Kidney capillary endothelial cell (primary cell): ENCODE measurements around the gene PDXP.

Experiments
- DNase-seq: peaks from one replicate; pipeline ENCODE4 v3.0.0-alpha.2; 2018; ENCODE audit warnings: low spot score

PDXP gene

DNA sequence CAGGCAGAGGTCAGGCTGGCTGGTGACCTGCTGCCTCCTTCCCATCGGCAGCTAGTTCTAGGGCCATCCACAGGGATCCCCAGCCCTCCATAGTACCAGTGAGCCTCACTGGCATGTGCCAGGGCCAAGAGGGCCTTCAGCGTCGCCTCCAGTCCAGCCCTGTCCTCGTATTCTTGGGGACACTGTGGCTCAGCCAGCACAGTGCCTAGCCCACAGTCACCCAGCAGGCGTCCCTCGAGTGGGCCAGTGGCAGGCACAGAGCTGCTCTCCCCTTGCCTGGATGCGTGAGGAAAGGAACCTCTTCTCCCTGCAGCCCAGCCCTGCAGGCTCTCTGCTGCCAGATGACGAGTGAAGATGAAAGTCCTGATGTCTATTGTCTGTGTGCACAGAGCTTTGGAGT, 29.7 kb upstream of the PDXP start:
- no peak for DNase-seq

DNA sequence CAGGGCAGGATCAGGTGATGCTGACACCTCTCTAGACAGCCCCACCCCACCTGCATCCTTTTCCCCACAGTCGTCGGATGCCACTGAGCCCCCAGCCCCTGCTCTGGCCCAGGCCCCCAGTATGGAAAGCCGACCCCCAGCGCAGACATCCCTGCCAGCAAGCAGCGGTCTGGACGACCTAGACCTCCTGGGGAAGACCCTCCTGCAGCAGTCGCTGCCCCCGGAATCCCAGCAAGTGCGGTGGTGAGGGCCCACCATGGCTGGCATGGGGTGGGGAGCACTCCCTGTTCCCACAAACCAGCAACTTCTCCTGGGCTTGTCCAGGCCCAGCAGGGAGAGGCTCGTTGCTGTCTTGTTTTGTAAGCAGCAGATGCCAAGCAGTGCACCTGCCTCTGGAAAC, 28.6 kb upstream of the PDXP start:
- no peak for DNase-seq

DNA sequence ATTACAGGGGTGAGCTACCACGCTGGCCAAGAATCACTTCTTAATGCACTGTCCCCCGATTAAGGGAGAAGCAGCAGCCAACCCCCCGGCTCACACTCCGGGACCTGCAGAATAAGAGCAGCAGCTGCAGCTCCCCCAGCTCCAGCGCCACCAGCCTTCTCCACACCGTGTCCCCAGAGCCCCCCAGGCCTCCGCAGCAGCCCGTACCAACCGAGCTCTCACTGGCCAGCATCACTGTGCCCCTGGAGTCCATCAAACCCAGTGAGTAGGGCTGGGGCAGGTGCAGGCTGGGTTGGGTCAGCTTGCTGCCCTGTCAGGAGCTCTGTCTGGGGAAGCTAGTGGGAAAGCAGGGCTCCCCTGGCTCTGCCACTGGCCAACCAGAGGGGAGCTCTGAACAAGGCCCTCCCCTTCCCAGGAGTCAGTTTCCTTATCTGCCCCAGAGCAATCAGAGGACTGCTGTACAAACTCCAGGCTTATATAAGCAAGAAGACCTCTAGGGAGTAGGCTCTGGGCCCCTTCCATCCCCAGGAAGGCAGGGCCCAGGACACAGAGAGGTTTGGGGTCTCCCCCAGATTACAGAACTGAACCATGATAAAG, 27.6 kb upstream of the PDXP start:
- DNase-seq: no peak

DNA sequence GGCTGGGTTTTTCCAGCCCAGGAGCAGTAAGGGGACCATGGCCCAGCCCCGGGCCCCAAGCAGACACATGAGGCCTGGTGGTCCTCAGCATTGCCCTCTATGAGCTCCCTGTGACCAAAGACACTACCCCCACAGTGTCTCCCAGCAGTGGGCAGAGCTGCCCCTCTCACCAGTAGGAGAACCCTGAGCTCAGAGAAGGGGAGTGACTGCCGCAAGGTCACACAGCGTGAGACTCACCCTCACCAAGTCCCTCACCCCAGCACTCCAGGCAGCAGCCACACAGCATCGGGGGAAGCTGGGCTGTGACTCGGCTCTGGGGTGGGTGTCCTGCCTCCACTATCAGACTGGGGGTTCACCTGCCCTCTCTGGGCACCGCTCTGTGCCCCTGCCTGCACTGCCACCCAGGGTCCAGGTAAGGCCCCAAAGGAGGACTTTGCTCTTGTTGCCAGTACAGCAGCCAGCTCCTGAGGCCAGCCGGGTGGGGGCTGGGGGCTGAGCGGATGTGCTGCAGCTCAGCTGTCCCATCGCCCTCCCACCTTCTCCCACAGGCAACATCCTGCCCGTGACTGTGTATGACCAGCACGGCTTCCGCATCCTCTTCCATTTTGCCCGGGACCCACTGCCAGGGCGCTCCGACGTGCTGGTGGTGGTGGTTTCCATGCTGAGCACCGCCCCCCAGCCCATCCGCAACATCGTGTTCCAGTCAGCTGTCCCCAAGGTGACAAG, 26.9 kb upstream of the PDXP start:
- DNase-seq: peak; percentile 83

GRCh38 chr22:37632174-37633088, 26.1 kb upstream of the PDXP start:
- DNase-seq: no peak

DNA sequence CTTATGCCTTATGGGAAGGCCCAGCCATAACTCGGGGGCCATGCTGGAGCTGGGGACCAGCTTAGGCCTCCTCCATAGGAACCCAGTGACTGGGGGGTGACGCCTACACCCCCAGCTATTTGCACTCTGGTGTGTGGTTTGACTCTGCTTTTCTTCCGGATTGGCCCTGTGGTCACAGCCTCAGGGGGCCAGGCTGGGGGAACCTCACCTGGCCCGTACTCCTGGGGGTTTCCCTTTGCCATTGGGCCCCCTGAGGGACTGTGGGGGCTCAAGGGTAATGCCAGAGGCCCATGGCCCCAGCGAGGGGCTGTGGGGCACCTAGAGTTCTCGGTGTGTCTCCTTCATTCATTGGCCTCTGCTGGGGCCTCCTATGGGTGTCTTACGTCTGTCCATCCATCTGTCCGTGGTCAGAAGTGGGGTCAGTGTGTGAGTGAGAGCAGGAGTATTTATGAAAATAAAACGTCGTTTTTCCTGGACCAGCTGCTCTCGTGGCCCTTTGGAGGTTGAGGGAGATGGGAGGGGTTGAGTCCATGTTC, 25.4 kb upstream of the PDXP start:
- DNase-seq: no peak

DNA sequence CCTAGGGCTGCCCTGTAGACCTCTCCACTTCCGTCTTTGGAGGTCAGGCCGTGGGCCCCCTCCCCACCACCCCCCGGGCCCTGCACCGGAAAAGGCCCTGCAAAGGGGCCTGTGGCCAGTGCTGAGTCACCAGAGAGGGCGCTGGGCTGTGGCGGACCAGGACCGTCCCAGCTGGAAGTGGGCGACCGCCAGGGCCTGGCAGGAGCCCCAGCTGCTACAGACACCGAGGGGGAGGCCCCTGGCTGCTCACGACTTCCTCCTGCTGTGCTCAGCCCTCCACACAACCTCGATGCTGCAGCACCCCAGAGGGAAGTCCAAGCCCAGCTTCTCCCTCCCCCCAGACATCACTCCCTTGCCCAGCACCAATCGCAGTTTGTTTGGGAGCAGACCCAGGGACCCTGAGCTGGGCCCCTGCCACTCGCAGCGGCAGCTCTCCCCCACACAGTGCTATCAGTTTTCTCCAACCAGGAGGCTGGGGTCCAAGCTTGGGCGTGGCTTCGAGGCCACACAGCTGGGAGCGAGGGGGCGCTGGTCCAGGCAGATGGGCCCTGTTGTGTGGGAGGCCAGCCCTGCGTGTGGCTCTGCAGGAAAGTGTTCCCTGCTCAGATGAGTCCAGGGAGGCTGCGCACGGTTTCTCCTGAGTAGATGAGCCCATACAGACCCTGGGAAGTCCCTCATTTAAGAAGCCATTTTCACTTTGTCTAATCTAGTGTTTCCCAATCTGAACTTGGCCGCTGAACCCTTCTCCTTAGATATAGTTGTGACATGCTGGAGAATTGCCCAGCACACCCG, 24.7 kb upstream of the PDXP start:
- peak; percentile 80 for DNase-seq

- DNase-seq: no peak
These were observed 24.1 kb upstream of the PDXP start for GRCh38 chr22:37634417-37634924.

DNA sequence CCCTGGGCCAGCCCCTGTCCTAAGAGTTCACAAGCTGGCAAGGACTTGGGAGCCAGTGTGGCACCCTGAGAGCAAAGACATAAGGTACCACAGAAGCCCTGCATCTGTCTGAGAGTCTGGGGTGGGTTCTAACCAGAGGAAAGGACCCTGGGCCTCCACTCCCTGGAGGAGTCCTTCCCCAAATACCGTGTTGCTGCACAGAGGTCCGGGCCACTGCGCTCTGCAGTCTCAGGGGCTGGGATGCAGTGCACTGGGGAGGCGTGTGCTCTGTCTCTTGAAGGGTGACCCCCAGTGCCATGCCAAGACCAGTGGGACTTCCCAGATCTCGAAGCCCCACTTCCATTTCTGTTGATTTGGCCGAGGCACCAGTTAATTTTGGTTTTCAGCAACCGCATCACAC, 23.4 kb upstream of the PDXP start:
- no peak for DNase-seq

GRCh38 chr22:37636186-37636948, 22.2 kb upstream of the PDXP start:
- DNase-seq: no peak

DNA sequence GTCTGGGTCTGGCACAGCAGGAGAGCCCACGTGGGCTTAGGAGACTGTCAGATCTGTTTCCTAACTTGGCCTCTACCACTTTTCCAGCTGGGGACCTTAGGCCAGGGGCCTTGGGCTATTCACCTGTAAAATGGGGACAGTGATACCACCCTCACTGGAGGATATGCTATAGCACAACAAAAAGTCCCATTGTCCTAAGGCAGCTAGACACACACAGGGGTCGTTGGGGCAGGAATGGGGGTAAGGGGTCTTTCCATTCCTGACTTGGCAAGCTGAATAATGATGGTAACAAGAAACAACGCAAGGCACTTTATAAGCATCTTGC, 21.6 kb upstream of the PDXP start:
- DNase-seq: no peak

GRCh38 chr22:37638391-37639069, 20.0 kb upstream of the PDXP start:
- no peak for DNase-seq

DNA sequence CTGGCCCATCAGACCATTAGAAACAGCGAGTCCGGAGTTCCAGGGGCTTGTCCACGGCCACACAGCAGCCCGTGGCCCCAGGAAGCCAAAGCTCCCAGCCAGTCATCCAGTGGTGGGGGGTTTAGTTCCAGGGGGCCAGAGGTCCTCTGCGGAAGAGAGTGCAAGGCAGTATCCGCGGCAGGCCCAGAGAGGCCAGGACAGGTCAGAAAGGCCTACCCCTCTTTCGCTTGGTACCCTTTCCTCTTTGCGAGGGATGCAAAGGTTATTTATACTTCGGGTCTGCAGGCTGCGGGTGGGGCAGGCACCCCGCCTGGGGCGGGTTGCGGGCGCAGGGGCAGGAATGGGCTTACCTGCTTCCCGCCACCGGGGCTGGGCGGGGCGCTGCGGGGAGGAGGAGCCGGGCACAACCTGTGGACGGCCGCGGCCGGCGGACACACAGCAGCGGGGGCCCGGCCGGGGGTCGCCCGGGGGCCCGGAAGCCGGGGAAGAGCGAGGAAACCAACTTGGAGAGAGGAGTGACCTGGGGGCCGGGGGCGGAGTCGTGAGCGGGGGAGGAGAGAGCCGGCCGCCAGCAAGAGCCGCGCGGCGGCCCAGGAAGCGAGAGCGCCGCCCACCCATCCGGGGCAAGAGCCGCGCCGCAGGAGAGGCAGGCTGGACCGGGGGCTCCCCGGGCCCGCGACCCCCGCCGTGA, 19.3 kb upstream of the PDXP start, which contains the start of gene SH3BP1:
SH3BP1 (plus strand) TSS at position 600 of the 691 bp plus-strand sequence. CDS start 119 bp downstream, outside the sequence.
- DNase-seq: no peak

- no peak for DNase-seq
These were observed 18.5 kb upstream of the PDXP start for GRCh38 chr22:37639771-37640590.

- no peak for DNase-seq
These were observed 17.6 kb upstream of the PDXP start for GRCh38 chr22:37640591-37641560.

DNA sequence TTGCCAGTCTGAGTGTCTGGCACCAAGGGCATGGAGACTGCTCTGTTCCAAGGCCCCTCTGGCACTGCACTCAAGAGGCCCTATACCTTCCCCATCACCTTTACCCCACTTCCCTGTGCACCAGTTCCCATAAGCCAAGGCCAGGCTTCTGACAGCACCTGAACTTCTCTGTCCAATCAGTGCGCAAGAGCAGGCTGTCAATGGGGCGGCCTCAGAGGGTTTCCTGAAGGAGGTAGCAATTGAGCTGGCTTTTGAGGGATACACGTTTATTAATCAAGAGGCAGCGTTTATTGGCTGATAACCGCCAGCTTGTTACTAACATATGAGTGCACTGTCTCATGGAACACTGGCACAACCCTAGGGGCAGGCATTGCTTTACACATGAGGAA, 17.0 kb upstream of the PDXP start:
- DNase-seq: no peak

DNA sequence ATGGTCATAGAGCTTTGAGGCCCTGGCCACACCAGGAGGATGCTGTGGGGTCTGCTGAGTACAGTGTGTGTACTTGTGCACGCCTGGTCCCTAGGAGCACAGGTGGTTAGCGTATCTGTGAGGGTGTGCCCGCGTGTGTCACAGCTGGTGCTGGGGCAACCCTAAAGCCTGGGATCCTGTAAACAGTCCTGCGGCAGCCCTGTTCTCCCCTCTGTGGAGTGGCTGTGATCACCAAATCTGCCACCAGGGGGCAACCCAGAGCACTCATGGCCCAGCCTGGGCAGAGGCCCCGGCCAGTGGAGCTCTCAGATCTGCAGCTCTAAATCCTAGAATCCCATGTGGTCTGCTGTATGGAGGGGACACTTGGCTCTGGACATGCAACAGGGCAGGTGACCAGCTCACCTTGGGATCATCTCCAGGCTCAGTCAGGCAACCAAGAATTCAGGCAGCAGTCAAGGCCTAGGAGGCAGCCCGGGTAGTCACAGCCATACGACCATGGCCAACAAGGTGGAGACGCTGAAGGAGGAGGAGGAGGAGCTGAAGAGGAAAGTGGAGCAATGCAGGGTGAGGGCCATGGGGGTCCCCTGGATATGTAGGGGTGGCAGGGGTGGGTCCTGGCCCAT, 15.2 kb upstream of the PDXP start:
- DNase-seq: peak; percentile 77
